GM12878 (cell line): ENCODE results near the gene PTGR1. TPM values are rescaled to one million over a fixed set of nuclear protein-coding genes. Genes with fewer than 3 reads are reported as not detected.

Source experiments
- ATAC-seq: fragments of 200-7000 bp; cut with Tn5 transposase; 3 replicates; pipeline ENCODE4 v1.9.1; 2020; ENCODE audit warnings: mild to moderate bottlenecking, moderate library complexity
- BruUV-seq: library from RNA; stranded (reverse); fragments of 400-500 nt; replicated peaks from 2 replicates; lab custom pipeline; 2021; lab: Mats Ljungman, UMichigan
- CTCF ChIA-PET: fragments of 300-600 bp; sonication (Branson Sonifier 250); formaldehyde crosslinking; extraction: SDS; loops from one replicate; lab custom pipeline; 2021; ENCODE audit warnings: inconsistent platforms; lab: Yijun Ruan, JAX
- POLR2A ChIA-PET: fragments of 350-600 bp; formaldehyde crosslinking; extraction: SDS; loops from one replicate; lab custom pipeline; 2021; ENCODE audit warnings: inconsistent platforms; lab: Charles Lee
- RAD21 ChIA-PET: fragments of 300-600 bp; sonication (Branson Sonifier 250); formaldehyde crosslinking; loops from one replicate; lab custom pipeline; 2023; ENCODE audit warnings: antibody characterized with exemption; ENCODE audit not compliant: unreplicated experiment; lab: Charles Lee
- SMC1A ChIA-PET: fragments of 300-600 bp; sonication (Branson Sonifier 250); formaldehyde crosslinking; loops from one replicate; lab custom pipeline; 2023; ENCODE audit not compliant: unreplicated experiment, uncharacterized antibody; lab: Charles Lee
- DNase-seq: peaks from one replicate; pipeline ENCODE4 v3.0.0-alpha.2; 2011; ENCODE audit warnings: low read depth, low spot score
- FAIRE-seq: peaks from 3 replicates; lab custom pipeline; 2011; peaks lifted over from hg19 to GRCh38; lab: Jason Lieb, UNC
- H2AFZ ChIP-seq: 2 replicates; pipeline ENCODE4 v1.6.0; 2011; ENCODE audit warnings: low read depth, low read length, control low read depth; ENCODE audit not compliant: control insufficient read depth
- H3K27ac ChIP-seq: 2 replicates; pipeline ENCODE4 v1.5.1; 2011; ENCODE audit warnings: control low read depth; ENCODE audit not compliant: control insufficient read depth, insufficient read depth
- H3K27me3 ChIP-seq, 2 experiments: replicated peaks in 1 of 2; 2 replicates each; pipeline versions ENCODE4 v1.6.0 to v1.6.1; 2011; ENCODE audit warnings: low read length in 1 of 2; ENCODE audit not compliant: control insufficient read depth in 2 of 2, insufficient read depth in 2 of 2
- H3K36me3 ChIP-seq, 2 experiments: 2 replicates each; pipeline ENCODE4 v1.5.1; 2011; ENCODE audit warnings: low read length in 1 of 2; ENCODE audit not compliant: control insufficient read depth in 2 of 2, insufficient read depth in 2 of 2
- H3K4me1 ChIP-seq: 2 replicates; pipeline ENCODE4 v1.6.1; 2011; ENCODE audit warnings: mild to moderate bottlenecking, low read length, moderate library complexity, mixed read lengths; ENCODE audit not compliant: control insufficient read depth, insufficient read depth
- H3K4me2 ChIP-seq: 2 replicates; pipeline ENCODE4 v1.6.0; 2011; ENCODE audit warnings: control low read depth; ENCODE audit not compliant: control insufficient read depth, insufficient read depth
- H3K4me3 ChIP-seq: fragments of 200-600 bp; sonication (generic); 2 replicates; pipeline ENCODE4 v1.5.1; 2016
- H3K79me2 ChIP-seq: 2 replicates; pipeline ENCODE4 v1.6.0; 2011; ENCODE audit warnings: low read length; ENCODE audit not compliant: control insufficient read depth, insufficient read depth
- H3K9ac ChIP-seq: 2 replicates; pipeline ENCODE4 v1.8.0; 2011; ENCODE audit warnings: low read length, control low read depth, mixed read lengths; ENCODE audit not compliant: control insufficient read depth, insufficient read depth
- H3K9me3 ChIP-seq: replicated peaks from 3 replicates; pipeline ENCODE4 v1.5.1; 2011; ENCODE audit warnings: mild to moderate bottlenecking, low read length; ENCODE audit not compliant: control insufficient read depth, insufficient read depth
- H4K20me1 ChIP-seq: 2 replicates; pipeline ENCODE4 v1.6.0; 2011; ENCODE audit not compliant: control insufficient read depth, insufficient read depth
- FOS ChIP-seq: IDR thresholded peaks from 3 replicates; pipeline ENCODE4 v1.6.1; 2011; ENCODE audit warnings: borderline replicate concordance; ENCODE audit not compliant: insufficient read length; ENCODE audit errors: extremely low read depth
- FOXK2 ChIP-seq: fragments of 450-650 bp; IDR thresholded peaks from 2 replicates; pipeline ENCODE4 v1.6.1; 2017; ENCODE audit warnings: mild to moderate bottlenecking, moderate library complexity
- GABPA ChIP-seq: IDR thresholded peaks from 2 replicates; pipeline ENCODE4 v1.6.1; 2014; ENCODE audit warnings: antibody characterized with exemption, low read depth, mild to moderate bottlenecking, inconsistent platforms
- HCFC1 ChIP-seq: fragments of 150-350 bp; IDR thresholded peaks from 2 replicates; pipeline ENCODE4 v1.6.1; 2014; ENCODE audit warnings: low read length
- IKZF1 ChIP-seq: fragments of 450-650 bp; conservative IDR thresholded peaks from 2 replicates; pipeline ENCODE4 v1.6.1; 2017; ENCODE audit warnings: antibody characterized with exemption, mild to moderate bottlenecking
- JUND ChIP-seq: IDR thresholded peaks from 2 replicates; pipeline ENCODE4 v1.6.1; 2012; ENCODE audit warnings: low read depth, mild to moderate bottlenecking, low read length, improper control_type of control experiment, moderate library complexity
- KAT2A ChIP-seq: conservative IDR thresholded peaks from 2 replicates; pipeline ENCODE4 v1.6.1; 2011; ENCODE audit warnings: low read depth, low read length; ENCODE audit not compliant: control insufficient read depth
- NFYA ChIP-seq: IDR thresholded peaks from 2 replicates; pipeline ENCODE4 v1.6.1; 2011; ENCODE audit warnings: low read depth, mild to moderate bottlenecking, low read length, improper control_type of control experiment, borderline replicate concordance
- PML ChIP-seq: IDR thresholded peaks from 2 replicates; pipeline ENCODE4 v1.6.1; 2012; ENCODE audit warnings: low read length, inconsistent platforms
- RAD21 ChIP-seq: IDR thresholded peaks from 2 replicates; pipeline ENCODE4 v1.6.1; 2011; ENCODE audit warnings: mild to moderate bottlenecking, low read depth, low read length, moderate library complexity; ENCODE audit not compliant: insufficient read depth
- RAD51 ChIP-seq: fragments of 450-650 bp; IDR thresholded peaks from 2 replicates; pipeline ENCODE4 v1.6.1; 2016; ENCODE audit warnings: moderate library complexity, mild to moderate bottlenecking, inconsistent platforms
- RCOR1 ChIP-seq: conservative IDR thresholded peaks from 2 replicates; pipeline ENCODE4 v1.6.1; 2012; ENCODE audit warnings: low read depth, low read length, improper control_type of control experiment
- RUNX3 ChIP-seq: IDR thresholded peaks from 2 replicates; pipeline ENCODE4 v1.6.1; 2012; ENCODE audit warnings: low read length, inconsistent platforms
- SIX5 ChIP-seq: IDR thresholded peaks from 2 replicates; pipeline ENCODE4 v1.6.1; 2011; ENCODE audit warnings: mild to moderate bottlenecking, low read depth, low read length, moderate library complexity; ENCODE audit not compliant: severe bottlenecking
- SKIL ChIP-seq: fragments of 450-650 bp; IDR thresholded peaks from 2 replicates; pipeline ENCODE4 v1.6.1; 2017; ENCODE audit warnings: mild to moderate bottlenecking, low read depth, inconsistent platforms; ENCODE audit not compliant: poor library complexity, severe bottlenecking
- SP1 ChIP-seq: IDR thresholded peaks from one replicate; pipeline ENCODE4 v1.6.1; 2011; ENCODE audit warnings: low read depth, low read length
- TBL1XR1 ChIP-seq: IDR thresholded peaks from 2 replicates; pipeline ENCODE4 v1.6.1; 2012; ENCODE audit warnings: low read depth, low read length, improper control_type of control experiment
- WRNIP1 ChIP-seq: IDR thresholded peaks from 2 replicates; pipeline ENCODE4 v1.6.1; 2011; ENCODE audit warnings: low read depth, low read length, improper control_type of control experiment, borderline replicate concordance
- ZNF274 ChIP-seq: IDR thresholded peaks from one replicate; pipeline ENCODE4 v1.8.0; 2011; ENCODE audit not compliant: insufficient read length, insufficient read depth
- WGBS: methylation state at CpG from one replicate; pipeline ENCODE4 v1.1.6; 2016; ENCODE audit warnings: low lambda C conversion rate; ENCODE audit not compliant: insufficient replicate concordance, insufficient coverage; ENCODE audit errors: missing lambda C conversion rate; 5-methylcytosine and 5-hydroxymethylcytosine counted together
- in situ Hi-C: fragments of 300-500 bp; cut with MboI; formaldehyde crosslinking; loops from 9 replicates; pipeline ENCODE4 v1.14.3; 2018; ENCODE audit warnings: mixed read lengths
- intact Hi-C: fragments of 100-400 bp; cut with micrococcal nuclease; formaldehyde crosslinking; loops from one replicate; pipeline ENCODE4 v1.14.2; 2022; ENCODE audit not compliant: unreplicated experiment
- polyA plus RNA-seq, 11 experiments: library from polyadenylated mRNA; depleted of rRNA in 4 of 11; unstranded in 6 of 11; stranded (reverse) in 5 of 11; fragments of >200 nt; fragmentation: Nextera tagmentation in 4 of 11; fragmentation: Illumina TruSeq in 1 of 11; extraction: Ambion mirVana in 4 of 11; extraction: Trizol in 1 of 11; gene quantifications; 1 replicate in 1 of 11; 2 replicates in 10 of 11; pipeline versions ENCODE4 v1.2.1 to v1.2.3, GENCODE V29; 2011 to 2016; ENCODE audit warnings: inconsistent platforms in 2 of 11, missing spikeins in 2 of 11, low read depth in 1 of 11
- total RNA-seq, 4 experiments: library from RNA; depleted of rRNA in 3 of 4; stranded (reverse); fragments of >200 nt in 3 of 4; fragmentation: Illumina TruSeq in 1 of 4; extraction: Trizol in 1 of 4; gene quantifications; 2 replicates each; pipeline versions ENCODE4 v1.2.1 to v1.2.3, GENCODE V29; 2013 to 2021
- TF ChIP-seq, protein P1 (sequence below): IDR thresholded peaks from 2 replicates; pipeline ENCODE4 v1.6.1; 2012; ENCODE audit warnings: low read length, inconsistent platforms
- TF ChIP-seq, protein P2 (sequence below): fragments of 450-650 bp; IDR thresholded peaks from 2 replicates; pipeline ENCODE4 v1.6.1; 2016; ENCODE audit warnings: mild to moderate bottlenecking
- TF ChIP-seq, protein P3 (sequence below): IDR thresholded peaks from 2 replicates; pipeline ENCODE4 v1.6.1; 2011; ENCODE audit warnings: low read depth, mild to moderate bottlenecking, low read length, moderate library complexity, borderline replicate concordance; ENCODE audit errors: extremely low read depth

PTGR1 gene
- total and polyA plus RNA-seq, 10 of the 15 experiments (the other 5 are each of a cell fraction or from before 2014, with no cell fraction given) = 0.12 to 6.3 (median 2.8) TPM

GRCh38 chr9:111648066-111648465, 48.6 kb upstream of the PTGR1 start (continued):
- no peak for TF ChIP-seq PML
- no peak for TF ChIP-seq WRNIP1
- no peak for TF ChIP-seq ZNF274
- TF ChIP-seq FOXK2 = no peak
- no peak for TF ChIP-seq FOS
- no peak for TF ChIP-seq JUND
- TF ChIP-seq SP1 = no peak
- no peak for TF ChIP-seq RAD51

GRCh38 chr9:111646417-111646816, 47.0 kb upstream of the PTGR1 start:
- H3K36me3 ChIP-seq = peaks cover 0 to 19% of the 10 kb centered on the region in 2 experiments; a peak in 2 of 4 replicates
- CTCF ChIA-PET = interaction anchor here (0.7 to 1.0 kb wide), 2 partner anchors 8 to 25 kb away, joined by 3 read pairs; no protein-coding TSS in a partner anchor
- TF ChIP-seq, protein P1, sequence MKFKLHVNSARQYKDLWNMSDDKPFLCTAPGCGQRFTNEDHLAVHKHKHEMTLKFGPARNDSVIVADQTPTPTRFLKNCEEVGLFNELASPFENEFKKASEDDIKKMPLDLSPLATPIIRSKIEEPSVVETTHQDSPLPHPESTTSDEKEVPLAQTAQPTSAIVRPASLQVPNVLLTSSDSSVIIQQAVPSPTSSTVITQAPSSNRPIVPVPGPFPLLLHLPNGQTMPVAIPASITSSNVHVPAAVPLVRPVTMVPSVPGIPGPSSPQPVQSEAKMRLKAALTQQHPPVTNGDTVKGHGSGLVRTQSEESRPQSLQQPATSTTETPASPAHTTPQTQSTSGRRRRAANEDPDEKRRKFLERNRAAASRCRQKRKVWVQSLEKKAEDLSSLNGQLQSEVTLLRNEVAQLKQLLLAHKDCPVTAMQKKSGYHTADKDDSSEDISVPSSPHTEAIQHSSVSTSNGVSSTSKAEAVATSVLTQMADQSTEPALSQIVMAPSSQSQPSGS = no peak
- TF ChIP-seq SIX5 (no peak), RUNX3 (no peak), NFYA (no peak), RAD21 (no peak), TBL1XR1 (no peak), GABPA (no peak), RCOR1 (no peak), SKIL (no peak), IKZF1 (no peak), HCFC1 (no peak), KAT2A (no peak)
- TF ChIP-seq, protein P2, sequence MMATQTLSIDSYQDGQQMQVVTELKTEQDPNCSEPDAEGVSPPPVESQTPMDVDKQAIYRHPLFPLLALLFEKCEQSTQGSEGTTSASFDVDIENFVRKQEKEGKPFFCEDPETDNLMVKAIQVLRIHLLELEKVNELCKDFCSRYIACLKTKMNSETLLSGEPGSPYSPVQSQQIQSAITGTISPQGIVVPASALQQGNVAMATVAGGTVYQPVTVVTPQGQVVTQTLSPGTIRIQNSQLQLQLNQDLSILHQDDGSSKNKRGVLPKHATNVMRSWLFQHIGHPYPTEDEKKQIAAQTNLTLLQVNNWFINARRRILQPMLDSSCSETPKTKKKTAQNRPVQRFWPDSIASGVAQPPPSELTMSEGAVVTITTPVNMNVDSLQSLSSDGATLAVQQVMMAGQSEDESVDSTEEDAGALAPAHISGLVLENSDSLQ = no peak
- TF ChIP-seq, protein P3, sequence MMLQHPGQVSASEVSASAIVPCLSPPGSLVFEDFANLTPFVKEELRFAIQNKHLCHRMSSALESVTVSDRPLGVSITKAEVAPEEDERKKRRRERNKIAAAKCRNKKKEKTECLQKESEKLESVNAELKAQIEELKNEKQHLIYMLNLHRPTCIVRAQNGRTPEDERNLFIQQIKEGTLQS = no peak

More at GRCh38 chr9:111646417-111646816, 47.0 kb upstream of the PTGR1 start:
- DNase-seq = no peak
- intact Hi-C loops = no loop called here
- H2AFZ ChIP-seq = no peak overlapping the region
- no peaks in the 10 kb centered on the region for H3K9me3 ChIP-seq
- ChIA-PET RAD21 (no interaction called here), SMC1A (interaction anchor here (1.4 kb wide), 1 partner anchor 144 kb away, joined by 3 read pairs; no protein-coding TSS in a partner anchor), POLR2A (no interaction called here)
- no peak overlapping the region for H3K27ac ChIP-seq
- ATAC-seq = no peak
- in situ Hi-C loops = no loop called here
- H3K27me3 ChIP-seq = no peaks in the 10 kb centered on the region
- no peak overlapping the region for H3K9ac ChIP-seq
- no peak overlapping the region for H3K4me3 ChIP-seq
- FAIRE-seq = no peak
- BruUV-seq = no TSS peak
- no peaks in the 10 kb centered on the region for H3K4me1 ChIP-seq
- no peak overlapping the region for H3K4me2 ChIP-seq
- H3K79me2 ChIP-seq = no peaks in the 10 kb centered on the region
- WGBS = 45% methylated on average over 2 of the region's 2 CpGs
- H4K20me1 ChIP-seq = no peaks in the 10 kb centered on the region
